PC-3 (cell line): ENCODE data around the gene CLCN5.

Source experiments
- EZH2 ChIP-seq: fragments of 300-600 bp; sonication (generic); IDR thresholded peaks from one replicate; pipeline ENCODE4 v1.6.1; 2017; ENCODE audit warnings: antibody characterized with exemption, mild to moderate bottlenecking, low read length; ENCODE audit not compliant: unreplicated experiment
- EZH2phosphoT487 ChIP-seq: fragments of 300-600 bp; sonication (generic); IDR thresholded peaks from 2 replicates; pipeline ENCODE4 v1.6.1; 2018; ENCODE audit warnings: mild to moderate bottlenecking, antibody characterized with exemption, low read length, borderline replicate concordance
- TF ChIP-seq, protein P1 (sequence below): fragments of 300-600 bp; sonication (generic); conservative IDR thresholded peaks from 2 replicates; pipeline ENCODE4 v1.5.1; 2017; ENCODE audit warnings: antibody characterized with exemption, low read depth, mild to moderate bottlenecking, low read length

DNA sequence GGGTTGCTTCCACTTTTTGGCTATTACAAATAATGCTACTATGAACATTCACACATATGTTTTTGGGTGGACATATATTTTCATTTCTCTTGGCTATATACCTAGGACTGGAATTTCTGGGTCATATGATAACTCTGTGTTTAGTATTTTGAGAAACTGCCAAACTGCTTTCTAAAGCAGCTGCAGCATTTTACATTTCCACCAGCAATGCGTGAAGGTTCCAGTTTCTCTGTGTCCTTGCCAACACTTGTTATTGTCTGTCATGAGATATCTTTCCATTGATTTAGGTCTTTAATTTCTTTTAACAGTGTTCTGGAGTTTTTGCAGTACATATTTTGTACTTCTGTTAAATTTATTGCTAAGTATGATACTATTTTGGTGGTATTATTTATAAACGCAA, 48.3 kb downstream of the CLCN5 start:
- TF ChIP-seq EZH2 (no peak), EZH2phosphoT487 (no peak)
- TF ChIP-seq, protein P1, sequence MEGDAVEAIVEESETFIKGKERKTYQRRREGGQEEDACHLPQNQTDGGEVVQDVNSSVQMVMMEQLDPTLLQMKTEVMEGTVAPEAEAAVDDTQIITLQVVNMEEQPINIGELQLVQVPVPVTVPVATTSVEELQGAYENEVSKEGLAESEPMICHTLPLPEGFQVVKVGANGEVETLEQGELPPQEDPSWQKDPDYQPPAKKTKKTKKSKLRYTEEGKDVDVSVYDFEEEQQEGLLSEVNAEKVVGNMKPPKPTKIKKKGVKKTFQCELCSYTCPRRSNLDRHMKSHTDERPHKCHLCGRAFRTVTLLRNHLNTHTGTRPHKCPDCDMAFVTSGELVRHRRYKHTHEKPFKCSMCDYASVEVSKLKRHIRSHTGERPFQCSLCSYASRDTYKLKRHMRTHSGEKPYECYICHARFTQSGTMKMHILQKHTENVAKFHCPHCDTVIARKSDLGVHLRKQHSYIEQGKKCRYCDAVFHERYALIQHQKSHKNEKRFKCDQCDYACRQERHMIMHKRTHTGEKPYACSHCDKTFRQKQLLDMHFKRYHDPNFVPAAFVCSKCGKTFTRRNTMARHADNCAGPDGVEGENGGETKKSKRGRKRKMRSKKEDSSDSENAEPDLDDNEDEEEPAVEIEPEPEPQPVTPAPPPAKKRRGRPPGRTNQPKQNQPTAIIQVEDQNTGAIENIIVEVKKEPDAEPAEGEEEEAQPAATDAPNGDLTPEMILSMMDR, result no peak
